NCI-H526 (cell line): ENCODE measurements around the gene ZNF385D.

Experiments
- DNase-seq, 2 experiments: peaks; one replicate each; lab custom pipeline; 2025; lab: John Stamatoyannopoulos, UW

Gene ZNF385D

GRCh38 chr3:21750831-21751391 lies at the start of gene ZNF385D:
Gene ZNF385D (minus strand): TSS chr3:21751210. CDS start chr3:21750916, 294 bp downstream.
- peak; percentile 78 to 96 for DNase-seq

- no peak for DNase-seq
Measured at GRCh38 chr3:21798356-21799088, 47.5 kb upstream of the ZNF385D start.

- no peak for DNase-seq
Measured at GRCh38 chr3:21795921-21796320, 44.9 kb upstream of the ZNF385D start.

DNA sequence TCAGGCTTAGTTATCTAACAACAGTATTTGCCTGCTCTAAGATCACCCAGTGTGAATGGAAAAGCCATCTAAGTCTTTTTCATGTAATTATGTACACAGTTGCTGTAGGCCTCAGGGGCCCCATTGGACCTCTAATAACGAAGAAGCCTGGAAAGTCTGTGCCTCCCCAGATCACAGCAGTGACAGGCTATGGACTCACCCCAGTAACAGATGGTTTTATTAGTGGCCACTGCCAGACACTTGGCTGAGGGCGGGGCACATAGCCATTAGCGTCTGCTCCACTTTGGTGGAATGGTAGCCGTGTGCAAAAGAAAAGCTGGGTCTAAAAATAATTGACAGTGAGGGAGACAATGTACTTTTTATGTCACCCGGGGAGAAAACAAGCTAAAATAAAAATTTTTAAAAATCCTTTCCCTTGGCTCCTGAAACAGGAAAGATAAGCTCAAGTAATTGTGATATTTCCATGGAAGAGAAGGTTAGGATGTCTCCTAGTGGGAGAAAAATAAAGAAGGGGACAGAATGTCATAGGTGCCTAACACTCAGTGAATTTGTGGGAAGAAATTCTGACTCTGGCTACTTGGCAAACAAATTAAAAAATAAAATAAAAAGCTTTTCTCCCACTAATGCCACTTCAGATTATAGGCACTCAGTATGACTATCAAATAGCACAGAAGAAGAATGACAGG lies 44.3 kb upstream of the ZNF385D start:
- DNase-seq = no peak

DNA sequence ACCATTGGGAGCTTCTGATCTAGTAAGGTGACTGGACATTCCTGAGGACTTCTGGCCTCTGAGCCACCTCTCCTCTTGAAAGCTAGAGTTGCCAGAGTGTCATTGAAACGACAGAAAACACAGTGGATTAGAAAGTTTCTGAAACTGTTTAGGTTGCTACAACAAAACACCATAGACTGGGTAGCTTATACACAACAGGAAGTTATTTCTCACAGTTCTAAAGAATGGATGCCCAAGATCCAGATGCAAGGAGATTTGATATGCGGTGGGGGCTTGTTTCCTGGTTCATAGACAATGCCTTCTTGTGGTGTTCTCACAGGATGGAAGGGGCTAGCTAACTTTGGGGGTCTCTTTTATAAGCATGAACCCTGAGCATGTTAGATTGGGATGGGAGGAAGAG lies 43.3 kb upstream of the ZNF385D start:
- no peak for DNase-seq

GRCh38 chr3:21792176-21792575 lies 41.2 kb upstream of the ZNF385D start:
- DNase-seq = no peak

- no peak for DNase-seq
Measured at GRCh38 chr3:21791356-21791755, 40.3 kb upstream of the ZNF385D start.

GRCh38 chr3:21790466-21790865 lies 39.5 kb upstream of the ZNF385D start:
- DNase-seq = no peak

DNA sequence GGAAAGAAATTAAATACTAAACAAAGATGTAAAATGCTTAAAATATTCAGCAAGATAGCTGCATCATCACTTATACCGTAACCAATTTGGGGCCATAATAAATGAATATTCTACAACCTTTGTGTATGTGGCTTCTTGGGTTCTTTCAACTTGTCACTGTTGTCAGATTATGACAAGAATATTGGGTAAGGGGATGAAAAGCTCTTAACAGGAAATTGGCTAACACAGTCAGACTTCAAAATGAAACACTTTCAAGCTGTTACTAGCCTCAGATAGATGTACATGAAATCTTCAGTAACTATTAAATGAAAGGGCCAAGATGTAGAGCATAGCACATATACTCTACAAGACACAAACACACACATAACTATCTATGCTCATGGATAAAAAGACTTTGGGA lies 38.7 kb upstream of the ZNF385D start:
- DNase-seq = no peak

- DNase-seq = no peak
Measured at GRCh38 chr3:21786438-21786797, 35.4 kb upstream of the ZNF385D start.

DNA sequence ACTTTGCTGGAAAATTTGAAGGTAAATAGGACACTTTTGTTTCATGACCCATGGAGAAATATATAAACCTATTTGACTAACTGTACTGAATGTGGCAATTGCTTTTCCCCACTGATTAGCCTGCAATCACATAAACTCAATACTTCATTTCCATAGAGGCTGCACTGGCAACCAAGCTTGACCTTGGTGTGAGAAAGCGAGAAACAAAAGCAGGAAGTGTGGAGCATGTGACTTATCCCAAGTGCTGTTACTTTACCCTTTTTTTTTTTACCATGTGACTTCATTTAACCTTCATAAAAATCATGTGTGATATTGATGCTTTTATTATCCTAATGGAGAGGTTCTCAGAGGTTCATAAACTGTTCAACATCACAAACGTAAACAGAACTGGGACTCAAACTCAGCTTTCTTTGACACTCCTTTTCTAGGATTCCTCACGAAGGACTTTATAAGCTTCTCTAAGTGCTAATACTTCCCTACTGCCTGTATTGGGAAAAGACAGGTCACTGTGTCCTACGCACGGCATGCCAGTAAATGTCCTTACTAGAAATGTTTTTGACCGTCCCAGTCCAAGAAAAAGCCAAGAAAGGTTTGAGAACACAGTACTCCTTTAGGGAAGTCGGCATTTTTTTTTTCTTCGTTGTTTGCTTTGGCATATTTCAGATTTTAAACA lies 34.9 kb upstream of the ZNF385D start:
- DNase-seq = peak; percentile 16 to 56

- DNase-seq = no peak
Measured at GRCh38 chr3:21783839-21784238, 32.8 kb upstream of the ZNF385D start.

DNA sequence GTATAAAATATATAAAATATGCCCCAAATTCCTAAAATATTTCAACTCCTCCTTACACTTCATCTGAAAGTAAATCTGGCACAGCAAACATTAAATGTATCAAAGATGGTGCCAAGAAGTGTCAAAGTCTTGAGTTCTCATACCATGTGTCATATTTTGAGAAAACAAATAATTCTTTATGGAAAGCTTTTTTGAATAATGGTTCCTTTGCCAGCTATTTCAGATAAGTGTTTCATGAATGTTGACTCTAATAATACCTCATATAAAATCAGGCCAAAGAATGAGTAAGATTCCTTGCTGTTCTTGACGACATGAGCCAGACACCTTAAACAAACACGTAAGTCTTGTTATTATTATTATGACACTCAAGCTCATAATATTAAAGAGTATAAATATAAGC lies 30.3 kb upstream of the ZNF385D start:
- no peak for DNase-seq

DNA sequence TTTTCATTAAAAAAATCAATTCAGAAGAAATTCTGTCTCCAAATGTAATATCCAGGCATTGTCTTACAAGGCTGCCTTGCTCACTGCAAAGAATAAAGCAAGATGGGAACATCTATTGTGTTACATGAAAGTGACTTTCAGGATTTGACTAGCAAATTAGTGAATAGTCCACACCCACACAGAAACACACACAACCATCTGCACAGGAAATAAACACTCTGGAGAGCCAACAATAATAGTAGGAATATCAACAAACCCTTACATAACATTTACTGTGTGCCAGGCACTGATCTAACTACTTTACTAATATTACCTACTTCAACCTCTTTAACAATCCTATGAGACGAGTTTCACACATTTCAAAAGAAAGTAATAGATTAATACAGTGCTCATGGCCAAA lies 28.9 kb upstream of the ZNF385D start:
- peak; percentile 62 to 65 for DNase-seq

- no peak for DNase-seq
Measured at GRCh38 chr3:21778715-21779114, 27.7 kb upstream of the ZNF385D start.

DNA sequence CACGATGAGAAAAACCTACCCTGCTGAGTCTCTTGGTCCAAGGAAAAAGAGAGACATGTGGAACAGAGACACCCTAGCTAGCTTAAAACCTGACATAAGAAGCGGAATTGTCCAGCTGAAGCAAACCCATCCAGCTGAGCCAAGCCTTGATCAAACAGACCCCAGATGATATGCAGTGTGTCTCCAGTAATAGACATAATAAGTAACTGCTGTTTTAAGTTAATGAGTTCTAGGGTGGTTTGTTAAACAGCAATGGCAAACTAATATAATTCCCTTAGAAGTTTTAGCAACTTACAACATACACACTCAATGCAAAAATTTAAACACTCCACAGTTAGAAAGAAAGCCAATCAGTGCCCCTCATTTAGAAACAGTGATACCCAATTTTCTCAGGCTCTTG lies 26.8 kb upstream of the ZNF385D start:
- DNase-seq = no peak

- DNase-seq = no peak
Measured at GRCh38 chr3:21766002-21766401, 15.0 kb upstream of the ZNF385D start.

- DNase-seq = no peak
Measured at GRCh38 chr3:21755896-21756295, 4.9 kb upstream of the ZNF385D start.

GRCh38 chr3:21754839-21755238 lies 3.8 kb upstream of the ZNF385D start:
- no peak for DNase-seq

DNA sequence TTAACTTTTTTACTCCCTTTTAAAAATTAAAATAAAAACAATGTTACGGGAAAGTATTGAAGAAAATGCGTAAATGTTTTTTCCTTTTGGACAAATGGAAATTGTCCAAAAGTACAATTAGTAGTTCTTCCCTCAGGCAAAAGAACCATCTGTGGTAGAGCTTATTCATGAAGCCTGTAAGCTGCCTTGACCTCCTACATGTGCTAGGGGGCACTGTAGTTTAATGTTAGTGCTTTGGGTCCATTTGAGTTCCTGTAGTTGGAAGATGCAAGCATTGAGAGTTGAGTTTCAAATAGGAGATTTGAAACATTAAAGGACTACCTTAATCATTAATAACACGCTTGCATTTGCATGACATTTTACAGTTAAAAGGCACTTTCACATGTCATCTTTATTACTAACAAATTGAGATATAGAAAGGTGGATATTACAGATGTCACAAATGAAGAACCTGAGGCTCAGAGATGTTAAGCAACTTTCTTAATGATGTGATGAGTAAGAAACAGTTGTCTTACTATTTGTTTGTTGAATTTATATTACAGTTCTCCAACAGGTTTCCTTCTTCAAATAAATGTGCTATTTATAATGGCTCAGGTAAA lies 1.8 kb upstream of the ZNF385D start:
- DNase-seq = peak; percentile 56 to 86

- DNase-seq = peak in 1 of 2 experiments; percentile 27
Measured at GRCh38 chr3:21751886-21752285, 876 bp upstream of the ZNF385D start.

- peak in 1 of 2 experiments; percentile 44 for DNase-seq
Measured at GRCh38 chr3:21750080-21750696, 822 bp downstream of the ZNF385D start.
